ENCODE results near the gene TMEM200A. TPM values are rescaled to one million over a fixed set of nuclear protein-coding genes. Genes with fewer than 3 reads are reported as not detected.
A peak's percentile ranks its signal among the peaks of the same experiment; 100 is the strongest.

The TMEM200A gene
- total and polyA plus RNA-seq, 4 experiments from 2014 or later = 1.1 to 4.8 (median 1.9) TPM

DNA sequence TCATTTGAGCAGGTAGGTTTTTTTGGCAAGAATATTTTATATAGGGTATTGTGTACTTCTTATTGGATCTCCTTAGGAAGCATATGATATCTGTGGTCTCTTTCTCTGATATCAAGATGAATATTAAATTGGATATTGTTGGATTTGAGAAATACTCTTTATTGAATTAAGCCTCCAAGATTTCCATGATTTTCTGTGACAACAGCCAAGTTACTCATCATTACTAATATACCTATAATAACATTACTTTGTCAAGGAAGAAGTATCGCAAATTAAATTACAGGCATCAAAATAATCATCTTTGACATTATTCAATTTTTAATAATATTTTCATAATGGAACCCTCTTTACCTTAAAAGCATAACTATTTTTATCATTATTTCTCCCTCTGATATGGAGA lies 86.5 kb downstream of the TMEM200A start:
- no peak for DNase-seq
- CTCF ChIA-PET (ENCODE audit: partially characterized antibody) = no interaction called here
- Mint-ChIP-seq H3K36me3 (no peaks in the 10 kb centered on the region), H3K4me3 (no peak overlapping the region), H3K9me3 (no peaks in the 10 kb centered on the region), H3K27ac (peak overlapping the region in 1 of 7 donors; percentile 23), H3K27me3 (no peaks in the 10 kb centered on the region), H3K4me1 (peaks cover 0 to 2% (median under 1%) of the 10 kb centered on the region in 4 donors)
- Histone ChIP-seq H3K9me3 (ENCODE audit: control insufficient read depth in 1 of 2, low read length in 2 of 2) (no peaks in the 10 kb centered on the region), H3K27ac (ENCODE audit: low read depth, low read length) (no peak overlapping the region), H3K4me1 (ENCODE audit: insufficient read depth, low read length) (no peaks in the 10 kb centered on the region), H3K4me3 (ENCODE audit: low read length in 2 of 2) (no peak overlapping the region), H3K27me3 (ENCODE audit: insufficient read depth, low read length) (no peaks in the 10 kb centered on the region), H3K36me3 (ENCODE audit: insufficient read depth, low read length) (no peaks in the 10 kb centered on the region)
- intact Hi-C loops (cut with micrococcal nuclease) = no loop called here
- POLR2A ChIA-PET (ENCODE audit: partially characterized antibody) = no interaction called here

DNA sequence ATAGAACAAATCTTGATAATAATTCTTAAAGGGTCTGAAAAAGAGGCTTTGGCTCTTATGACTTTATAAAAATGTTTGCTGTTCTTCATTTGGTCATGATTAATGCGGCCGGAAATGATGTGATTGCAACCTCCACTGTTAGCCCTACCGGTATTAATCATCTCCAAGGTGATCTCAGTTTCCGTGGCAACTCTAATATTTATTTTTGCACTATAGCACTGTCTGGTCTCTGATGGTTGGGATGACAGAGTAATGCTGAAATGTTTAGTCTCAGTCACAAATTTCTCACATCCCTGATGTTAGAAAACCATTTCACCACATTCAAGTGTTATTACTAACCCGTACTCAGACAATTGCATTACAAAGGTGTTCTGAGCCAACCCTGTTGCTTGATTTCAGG lies 87.4 kb downstream of the TMEM200A start:
- Histone ChIP-seq H3K9me3 (ENCODE audit: control insufficient read depth in 1 of 2, low read length in 2 of 2) (no peaks in the 10 kb centered on the region), H3K36me3 (ENCODE audit: insufficient read depth, low read length) (no peaks in the 10 kb centered on the region), H3K27me3 (ENCODE audit: insufficient read depth, low read length) (no peaks in the 10 kb centered on the region), H3K4me1 (ENCODE audit: insufficient read depth, low read length) (no peaks in the 10 kb centered on the region), H3K27ac (ENCODE audit: low read depth, low read length) (no peak overlapping the region), H3K4me3 (ENCODE audit: low read length in 2 of 2) (no peak overlapping the region)
- POLR2A ChIA-PET (ENCODE audit: partially characterized antibody) = interaction anchor here (0.9 kb wide), 1 partner anchor 150 kb away, joined by 3 read pairs; no protein-coding TSS in a partner anchor
- H3K4me3 Mint-ChIP-seq = no peak overlapping the region
- H3K27ac Mint-ChIP-seq = peak overlapping the region in 3 of 7 donors; percentile 0 to 71 (median 19)
- CTCF ChIA-PET (ENCODE audit: partially characterized antibody) = no interaction called here
- H3K9me3 Mint-ChIP-seq = no peaks in the 10 kb centered on the region
- H3K27me3 Mint-ChIP-seq = no peaks in the 10 kb centered on the region
- intact Hi-C loops (cut with micrococcal nuclease) = no loop called here
- no peaks in the 10 kb centered on the region for H3K36me3 Mint-ChIP-seq
- H3K4me1 Mint-ChIP-seq = peaks cover 0 to 2% (median 2%) of the 10 kb centered on the region in 4 donors
- DNase-seq = peak; percentile 17 to 55 (median 33)

DNA sequence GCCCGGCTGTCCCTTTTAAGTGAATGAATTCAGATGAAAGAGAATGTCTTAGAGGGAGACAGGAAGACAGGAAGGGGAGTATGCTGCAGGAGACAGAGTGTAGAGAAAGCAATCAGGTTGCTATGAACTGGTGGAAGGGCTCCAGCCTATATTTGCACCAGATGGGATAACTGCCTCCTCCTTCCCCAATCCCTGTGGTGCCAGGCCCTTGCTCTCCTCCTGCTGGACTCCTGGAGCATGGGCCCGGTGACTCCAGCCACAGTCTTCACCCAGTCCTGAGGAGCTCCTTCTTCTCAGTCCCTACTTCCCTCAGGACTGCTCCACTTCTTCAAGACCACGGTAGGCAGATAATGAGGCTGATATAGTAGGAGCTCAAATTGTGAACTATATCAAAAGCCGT lies 91.8 kb downstream of the TMEM200A start:
- no peak overlapping the region for H3K4me3 Mint-ChIP-seq
- DNase-seq = no peak
- H3K9me3 Mint-ChIP-seq = no peaks in the 10 kb centered on the region
- H3K4me1 Mint-ChIP-seq = peaks cover 7 to 13% (median 7%) of the 10 kb centered on the region in 4 donors
- Histone ChIP-seq H3K36me3 (ENCODE audit: insufficient read depth, low read length) (no peaks in the 10 kb centered on the region), H3K4me3 (ENCODE audit: low read length in 2 of 2) (no peak overlapping the region), H3K9me3 (ENCODE audit: control insufficient read depth in 1 of 2, low read length in 2 of 2) (no peaks in the 10 kb centered on the region), H3K4me1 (ENCODE audit: insufficient read depth, low read length) (no peaks in the 10 kb centered on the region), H3K27ac (ENCODE audit: low read depth, low read length) (no peak overlapping the region), H3K27me3 (ENCODE audit: insufficient read depth, low read length) (no peaks in the 10 kb centered on the region)
- H3K27ac Mint-ChIP-seq = no peak overlapping the region
- ChIA-PET POLR2A (ENCODE audit: partially characterized antibody) (no interaction called here), CTCF (ENCODE audit: partially characterized antibody) (no interaction called here)
- H3K27me3 Mint-ChIP-seq = no peaks in the 10 kb centered on the region
- H3K36me3 Mint-ChIP-seq = no peaks in the 10 kb centered on the region
- intact Hi-C loops (cut with micrococcal nuclease) = no loop called here

DNA sequence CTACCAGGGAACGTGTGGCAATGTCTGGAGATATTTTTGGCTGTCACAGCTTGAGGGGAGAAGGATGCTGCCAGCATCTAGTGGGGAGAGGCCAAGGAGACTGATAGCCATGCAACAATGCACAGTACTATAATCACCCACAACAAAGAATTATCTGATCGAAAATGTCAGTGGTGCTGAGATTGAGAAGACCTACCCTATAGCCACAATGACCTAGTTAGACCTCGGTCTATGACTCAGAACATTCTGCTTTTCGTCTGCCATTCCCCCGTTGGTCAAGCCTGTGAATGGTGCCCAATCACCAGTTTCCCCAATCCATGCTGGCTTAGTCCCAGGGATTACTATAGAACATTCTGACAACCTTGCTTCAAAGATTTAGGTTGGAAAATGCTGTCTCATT lies 93.5 kb downstream of the TMEM200A start:
- Histone ChIP-seq H3K36me3 (ENCODE audit: insufficient read depth, low read length) (no peaks in the 10 kb centered on the region), H3K4me3 (ENCODE audit: low read length in 2 of 2) (no peak overlapping the region), H3K27me3 (ENCODE audit: insufficient read depth, low read length) (no peaks in the 10 kb centered on the region), H3K4me1 (ENCODE audit: insufficient read depth, low read length) (no peaks in the 10 kb centered on the region), H3K9me3 (ENCODE audit: control insufficient read depth in 1 of 2, low read length in 2 of 2) (no peaks in the 10 kb centered on the region), H3K27ac (ENCODE audit: low read depth, low read length) (no peak overlapping the region)
- no peak for DNase-seq
- H3K27ac Mint-ChIP-seq = no peak overlapping the region
- ChIA-PET POLR2A (ENCODE audit: partially characterized antibody) (no interaction called here), CTCF (ENCODE audit: partially characterized antibody) (no interaction called here)
- peaks cover 7 to 13% (median 7%) of the 10 kb centered on the region in 4 donors for H3K4me1 Mint-ChIP-seq
- no peak overlapping the region for H3K4me3 Mint-ChIP-seq
- H3K27me3 Mint-ChIP-seq = no peaks in the 10 kb centered on the region
- intact Hi-C loops (cut with micrococcal nuclease) = no loop called here
- H3K9me3 Mint-ChIP-seq = no peaks in the 10 kb centered on the region
- H3K36me3 Mint-ChIP-seq = no peaks in the 10 kb centered on the region

DNA sequence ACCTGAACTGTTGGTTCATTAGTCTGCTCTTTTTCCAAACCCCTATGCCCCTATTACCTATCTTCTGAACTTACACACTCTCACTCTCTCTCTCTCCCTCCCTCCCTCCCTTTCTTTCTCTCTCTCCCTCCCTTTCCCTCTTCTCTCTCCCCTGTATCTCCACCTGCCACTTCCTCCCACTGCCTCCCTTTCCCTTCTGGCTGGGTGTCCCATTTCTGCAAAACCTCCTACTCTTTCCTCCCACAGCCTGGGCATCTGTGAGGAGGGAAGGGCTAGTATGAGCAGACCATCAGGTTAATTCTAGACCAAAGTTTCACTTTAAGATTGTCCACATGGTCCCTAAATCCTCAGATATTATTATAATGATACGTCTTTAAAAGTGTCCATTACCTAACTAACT lies 95.1 kb downstream of the TMEM200A start:
- Mint-ChIP-seq H3K27me3 (no peaks in the 10 kb centered on the region), H3K27ac (no peak overlapping the region), H3K4me3 (no peak overlapping the region), H3K4me1 (peaks cover 5 to 13% (median 7%) of the 10 kb centered on the region in 4 donors), H3K9me3 (no peaks in the 10 kb centered on the region), H3K36me3 (no peaks in the 10 kb centered on the region)
- no peaks in the 10 kb centered on the region for H3K27me3 ChIP-seq (ENCODE audit: insufficient read depth, low read length)
- H3K9me3 ChIP-seq (ENCODE audit: control insufficient read depth in 1 of 2, low read length in 2 of 2) = no peaks in the 10 kb centered on the region
- H3K36me3 ChIP-seq (ENCODE audit: insufficient read depth, low read length) = no peaks in the 10 kb centered on the region
- intact Hi-C loops (cut with micrococcal nuclease) = no loop called here
- H3K27ac ChIP-seq (ENCODE audit: low read depth, low read length) = no peak overlapping the region
- no peak for DNase-seq
- no peak overlapping the region for H3K4me3 ChIP-seq (ENCODE audit: low read length in 2 of 2)
- ChIA-PET POLR2A (ENCODE audit: partially characterized antibody) (no interaction called here), CTCF (ENCODE audit: partially characterized antibody) (no interaction called here)
- no peaks in the 10 kb centered on the region for H3K4me1 ChIP-seq (ENCODE audit: insufficient read depth, low read length)

DNA sequence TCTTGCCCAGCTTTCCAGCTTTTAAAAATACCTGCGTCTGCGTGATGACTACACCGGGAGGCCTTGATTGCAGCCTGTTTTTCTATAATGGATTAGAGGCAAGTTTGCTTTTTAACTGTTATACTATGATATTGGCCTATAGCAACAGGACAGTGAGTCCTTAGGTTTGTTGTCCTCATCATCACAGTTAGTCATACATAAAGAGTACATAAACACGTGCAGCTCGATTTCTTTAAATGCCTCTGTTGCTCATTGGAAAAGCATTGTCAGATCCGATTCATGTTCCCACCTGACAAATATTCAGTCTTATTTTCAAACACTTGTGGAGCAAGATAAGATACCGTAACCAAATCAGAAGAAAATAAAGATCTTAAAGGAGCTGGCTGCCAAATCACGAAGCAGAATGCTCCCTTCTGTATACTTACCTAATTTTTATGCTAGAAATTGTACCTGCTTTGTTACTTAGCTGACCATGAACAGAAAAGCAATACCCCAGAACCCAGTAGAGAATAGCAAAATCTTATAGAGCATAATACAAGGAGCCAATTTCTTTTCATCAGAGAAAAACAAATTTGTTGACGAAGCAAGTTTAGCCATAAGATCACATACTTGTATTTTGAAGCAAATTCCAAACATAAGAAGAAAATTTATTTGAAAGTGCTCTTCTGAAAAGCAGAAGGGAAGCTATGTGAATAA lies 100.4 kb downstream of the TMEM200A start:
- Mint-ChIP-seq H3K4me1 (peaks cover 7 to 18% (median 13%) of the 10 kb centered on the region in 4 donors), H3K4me3 (no peak overlapping the region), H3K9me3 (no peaks in the 10 kb centered on the region), H3K36me3 (no peaks in the 10 kb centered on the region), H3K27me3 (no peaks in the 10 kb centered on the region), H3K27ac (no peak overlapping the region)
- no peaks in the 10 kb centered on the region for H3K27me3 ChIP-seq (ENCODE audit: insufficient read depth, low read length)
- DNase-seq = no peak
- no peaks in the 10 kb centered on the region for H3K36me3 ChIP-seq (ENCODE audit: insufficient read depth, low read length)
- no peaks in the 10 kb centered on the region for H3K9me3 ChIP-seq (ENCODE audit: control insufficient read depth in 1 of 2, low read length in 2 of 2)
- no peaks in the 10 kb centered on the region for H3K4me1 ChIP-seq (ENCODE audit: insufficient read depth, low read length)
- no peak overlapping the region for H3K27ac ChIP-seq (ENCODE audit: low read depth, low read length)
- POLR2A ChIA-PET (ENCODE audit: partially characterized antibody) = no interaction called here
- intact Hi-C loops (cut with micrococcal nuclease) = no loop called here
- CTCF ChIA-PET (ENCODE audit: partially characterized antibody) = interaction anchor here (1.0 kb wide), 1 partner anchor 144 kb away, joined by 3 read pairs; no protein-coding TSS in a partner anchor
- no peak overlapping the region for H3K4me3 ChIP-seq (ENCODE audit: low read length in 2 of 2)

DNA sequence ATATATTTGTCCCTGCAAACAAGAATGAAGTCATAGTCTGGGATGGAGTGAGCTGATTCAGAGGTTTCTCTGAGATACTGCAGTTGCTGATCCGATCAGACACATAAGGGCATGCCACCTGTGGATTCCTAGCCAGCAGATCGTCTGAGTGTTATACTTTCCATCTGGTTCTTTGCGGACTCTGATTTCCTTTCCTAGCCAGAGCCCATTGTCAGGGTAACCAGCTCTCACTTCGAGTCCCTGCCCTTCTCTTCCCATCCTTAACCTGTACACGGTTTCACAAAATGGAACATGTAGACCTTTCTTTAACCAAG lies 100.9 kb downstream of the TMEM200A start:
- POLR2A ChIA-PET (ENCODE audit: partially characterized antibody) = no interaction called here
- Mint-ChIP-seq H3K9me3 (no peaks in the 10 kb centered on the region), H3K4me3 (no peak overlapping the region), H3K36me3 (no peaks in the 10 kb centered on the region), H3K4me1 (peaks cover 5 to 14% (median 9%) of the 10 kb centered on the region in 4 donors), H3K27me3 (no peaks in the 10 kb centered on the region), H3K27ac (no peak overlapping the region)
- intact Hi-C loops (cut with micrococcal nuclease) = no loop called here
- no peak overlapping the region for H3K4me3 ChIP-seq (ENCODE audit: low read length in 2 of 2)
- H3K4me1 ChIP-seq (ENCODE audit: insufficient read depth, low read length) = no peaks in the 10 kb centered on the region
- no peaks in the 10 kb centered on the region for H3K27me3 ChIP-seq (ENCODE audit: insufficient read depth, low read length)
- H3K36me3 ChIP-seq (ENCODE audit: insufficient read depth, low read length) = no peaks in the 10 kb centered on the region
- DNase-seq = no peak
- H3K27ac ChIP-seq (ENCODE audit: low read depth, low read length) = no peak overlapping the region
- CTCF ChIA-PET (ENCODE audit: partially characterized antibody) = interaction anchor here (1.0 kb wide), 1 partner anchor 145 kb away, joined by 3 read pairs; no protein-coding TSS in a partner anchor
- H3K9me3 ChIP-seq (ENCODE audit: control insufficient read depth in 1 of 2, low read length in 2 of 2) = no peaks in the 10 kb centered on the region

Data from CD4-positive, alpha-beta memory T cell (primary cell).